PC-3 (cell line): Measurements from ENCODE around the gene VTA1.

Experiments used
- CTCF ChIP-seq: fragments of 300-600 bp; sonication (generic); conservative IDR thresholded peaks from 2 replicates; pipeline ENCODE4 v1.5.1; 2017; ENCODE audit warnings: antibody characterized with exemption, low read depth, mild to moderate bottlenecking, low read length
- EZH2 ChIP-seq: fragments of 300-600 bp; sonication (generic); IDR thresholded peaks from one replicate; pipeline ENCODE4 v1.6.1; 2017; ENCODE audit warnings: antibody characterized with exemption, mild to moderate bottlenecking, low read length; ENCODE audit not compliant: unreplicated experiment

DNA sequence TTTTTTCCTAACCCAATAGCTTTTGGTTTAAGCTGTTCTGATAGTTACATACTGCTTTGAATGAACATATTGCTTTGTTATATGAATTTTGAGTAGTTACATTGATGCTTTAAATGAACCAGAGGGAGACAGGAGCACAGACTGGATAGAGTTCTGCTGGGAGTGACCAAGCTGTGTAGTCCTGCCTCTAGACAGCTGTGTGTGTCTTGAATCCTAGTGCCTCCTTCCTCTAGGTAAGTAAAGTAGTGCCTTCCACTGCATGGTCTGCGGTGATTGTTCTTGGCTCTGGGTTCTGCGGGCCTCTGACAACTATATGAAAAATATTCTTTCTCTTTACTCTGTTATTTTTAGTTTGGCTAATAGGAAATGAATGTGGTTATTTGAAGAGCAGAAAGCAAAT, 108.7 kb downstream of the VTA1 start:
- TF ChIP-seq CTCF, result no peak
- no peak for TF ChIP-seq EZH2
